A673 (cell line): Measurements from ENCODE around the gene CTIF. TPM values are rescaled to one million over a fixed set of nuclear protein-coding genes. Genes with fewer than 3 reads are reported as not detected.

ENCODE experiments used
- BruUV-seq: library from RNA; stranded (reverse); fragments of 400-500 nt; replicated peaks from 2 replicates; lab custom pipeline; 2021; lab: Mats Ljungman, UMichigan
- CTCF ChIA-PET: fragments of 300-600 bp; sonication (Branson Sonifier 250); formaldehyde crosslinking; loops from one replicate; lab custom pipeline; 2022; ENCODE audit warnings: antibody characterized with exemption; lab: Charles Lee
- POLR2A ChIA-PET: fragments of 300-600 bp; sonication (Branson Sonifier 250); formaldehyde crosslinking; loops from one replicate; lab custom pipeline; 2022; ENCODE audit warnings: antibody characterized with exemption; ENCODE audit not compliant: low non-redundant PET; lab: Charles Lee
- DNase-seq: peaks from one replicate; pipeline ENCODE4 v3.0.0-alpha.2; 2015; ENCODE audit warnings: low spot score
- H3K27ac ChIP-seq: fragments of 200-600 bp; sonication (generic); 2 replicates; pipeline ENCODE4 v1.5.1; 2016; ENCODE audit warnings: mixed run types, low read depth, mild to moderate bottlenecking, mixed read lengths, antibody characterized with exemption, low read length; ENCODE audit not compliant: poor library complexity, severe bottlenecking
- H3K27me3 ChIP-seq: fragments of 200-600 bp; sonication (generic); replicated peaks from 2 replicates; pipeline ENCODE4 v1.6.1; 2017; ENCODE audit warnings: mixed run types, low read depth, mild to moderate bottlenecking, mixed read lengths, antibody characterized with exemption, low read length; ENCODE audit not compliant: insufficient read depth, poor library complexity
- H3K36me3 ChIP-seq: fragments of 200-600 bp; sonication (generic); 2 replicates; pipeline ENCODE4 v1.6.1; 2016; ENCODE audit warnings: mixed run types, mild to moderate bottlenecking, mixed read lengths, antibody characterized with exemption, low read length; ENCODE audit not compliant: insufficient read depth, poor library complexity, severe bottlenecking
- H3K4me1 ChIP-seq: fragments of 200-600 bp; sonication (generic); 2 replicates; pipeline ENCODE4 v1.6.1; 2017; ENCODE audit warnings: mixed run types, mild to moderate bottlenecking, mixed read lengths, antibody characterized with exemption, low read length; ENCODE audit not compliant: insufficient read depth, poor library complexity, severe bottlenecking
- H3K4me3 ChIP-seq: fragments of 200-600 bp; sonication (generic); 2 replicates; pipeline ENCODE4 v1.5.1; 2016; ENCODE audit warnings: low read depth, mixed run types, mild to moderate bottlenecking, mixed read lengths, low read length; ENCODE audit not compliant: poor library complexity, severe bottlenecking
- H3K9me3 ChIP-seq: fragments of 200-600 bp; sonication (generic); 2 replicates; pipeline ENCODE4 v1.6.1; 2016; ENCODE audit warnings: mixed run types, low read depth, mild to moderate bottlenecking, mixed read lengths, antibody characterized with exemption, low read length; ENCODE audit not compliant: poor library complexity, severe bottlenecking
- EZH2 ChIP-seq: fragments of 200-600 bp; sonication (generic); IDR thresholded peaks from 2 replicates; pipeline ENCODE4 v1.6.1; 2017; ENCODE audit warnings: borderline replicate concordance, low read depth, mild to moderate bottlenecking, mixed read lengths, antibody characterized with exemption, low read length; ENCODE audit not compliant: poor library complexity, severe bottlenecking
- intact Hi-C: fragments of 100-400 bp; cut with micrococcal nuclease; formaldehyde crosslinking; loops from one replicate; pipeline ENCODE4 v1.10.0; 2022; ENCODE audit not compliant: unreplicated experiment
- total RNA-seq: library from RNA; stranded (reverse); gene quantifications from 2 replicates; pipeline ENCODE4 v1.2.3, GENCODE V29; 2021
- TF ChIP-seq, protein P1 (sequence below): fragments of 300-800, 200-600 bp; sonication (generic); conservative IDR thresholded peaks from 2 replicates; pipeline ENCODE4 v1.5.1; 2017; ENCODE audit warnings: low read depth, mild to moderate bottlenecking, antibody characterized with exemption, low read length, moderate library complexity, mixed read lengths

Gene CTIF
- total RNA-seq, 1 experiment from 2014 or later: 23.5 TPM

DNA sequence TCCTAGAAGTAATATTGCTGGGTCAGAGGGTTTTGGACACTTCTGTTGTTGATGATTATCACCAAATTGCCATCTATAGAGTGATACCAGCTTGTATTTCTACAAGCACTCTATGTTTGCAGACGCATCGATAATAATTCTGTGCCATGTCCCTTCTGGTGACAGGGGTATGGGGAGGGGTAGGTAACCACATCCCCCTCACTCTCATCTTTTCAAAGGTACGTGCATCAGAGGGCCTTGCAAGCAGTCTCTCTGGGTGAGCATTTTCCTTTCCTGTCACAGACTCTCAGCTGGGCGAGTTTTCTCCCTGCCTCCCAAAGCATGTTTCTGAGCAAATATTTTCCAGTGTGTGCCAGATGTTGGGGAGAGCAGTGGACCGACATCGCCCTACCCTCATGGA lies 314.0 kb downstream of the CTIF start:
- TF ChIP-seq, protein P1, sequence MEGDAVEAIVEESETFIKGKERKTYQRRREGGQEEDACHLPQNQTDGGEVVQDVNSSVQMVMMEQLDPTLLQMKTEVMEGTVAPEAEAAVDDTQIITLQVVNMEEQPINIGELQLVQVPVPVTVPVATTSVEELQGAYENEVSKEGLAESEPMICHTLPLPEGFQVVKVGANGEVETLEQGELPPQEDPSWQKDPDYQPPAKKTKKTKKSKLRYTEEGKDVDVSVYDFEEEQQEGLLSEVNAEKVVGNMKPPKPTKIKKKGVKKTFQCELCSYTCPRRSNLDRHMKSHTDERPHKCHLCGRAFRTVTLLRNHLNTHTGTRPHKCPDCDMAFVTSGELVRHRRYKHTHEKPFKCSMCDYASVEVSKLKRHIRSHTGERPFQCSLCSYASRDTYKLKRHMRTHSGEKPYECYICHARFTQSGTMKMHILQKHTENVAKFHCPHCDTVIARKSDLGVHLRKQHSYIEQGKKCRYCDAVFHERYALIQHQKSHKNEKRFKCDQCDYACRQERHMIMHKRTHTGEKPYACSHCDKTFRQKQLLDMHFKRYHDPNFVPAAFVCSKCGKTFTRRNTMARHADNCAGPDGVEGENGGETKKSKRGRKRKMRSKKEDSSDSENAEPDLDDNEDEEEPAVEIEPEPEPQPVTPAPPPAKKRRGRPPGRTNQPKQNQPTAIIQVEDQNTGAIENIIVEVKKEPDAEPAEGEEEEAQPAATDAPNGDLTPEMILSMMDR: no peak
- no peak for TF ChIP-seq EZH2
- POLR2A ChIA-PET: no interaction called here
- no TSS peak for BruUV-seq
- DNase-seq: no peak
- Histone ChIP-seq H3K4me3 (no peak overlapping the region), H3K27me3 (no peaks in the 10 kb centered on the region), H3K27ac (no peak overlapping the region), H3K4me1 (peaks cover 4% of the 10 kb centered on the region), H3K36me3 (no peaks in the 10 kb centered on the region), H3K9me3 (no peaks in the 10 kb centered on the region)
- CTCF ChIA-PET: no interaction called here
- intact Hi-C loops: no loop called here

DNA sequence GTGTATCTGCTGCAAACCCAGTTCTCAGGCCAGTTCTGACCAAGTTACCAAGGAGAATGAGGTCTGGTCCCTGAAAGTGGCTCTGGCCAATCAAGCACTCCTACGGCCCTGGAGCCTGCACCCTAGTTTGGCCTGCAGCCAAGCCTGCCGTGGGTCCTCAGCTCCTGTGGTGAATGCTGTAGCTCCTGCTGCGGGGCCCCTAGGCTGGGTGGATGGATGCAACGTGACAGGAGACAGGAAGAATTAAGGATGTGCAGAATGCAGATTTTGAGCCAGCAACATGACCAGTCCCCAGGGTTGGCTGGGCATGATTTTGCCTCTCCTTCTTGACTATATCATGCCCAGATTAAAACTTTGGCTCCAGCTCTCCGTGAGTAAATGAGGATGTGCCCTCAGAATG lies 314.8 kb downstream of the CTIF start:
- POLR2A ChIA-PET: no interaction called here
- Histone ChIP-seq H3K36me3 (no peaks in the 10 kb centered on the region), H3K9me3 (no peaks in the 10 kb centered on the region), H3K4me1 (peaks cover 4% of the 10 kb centered on the region), H3K27ac (no peak overlapping the region), H3K27me3 (no peaks in the 10 kb centered on the region), H3K4me3 (no peak overlapping the region)
- DNase-seq: no peak
- no TSS peak for BruUV-seq
- CTCF ChIA-PET: no interaction called here
- intact Hi-C loops: no loop called here
- TF ChIP-seq, protein P1: no peak
- TF ChIP-seq EZH2: no peak

GRCh38 chr18:48854780-48855179 lies 315.9 kb downstream of the CTIF start:
- intact Hi-C loops: no loop called here
- TF ChIP-seq EZH2: no peak
- TF ChIP-seq, protein P1: no peak
- POLR2A ChIA-PET: no interaction called here
- H3K27me3 ChIP-seq: no peaks in the 10 kb centered on the region
- CTCF ChIA-PET: no interaction called here
- DNase-seq: no peak
- BruUV-seq: no TSS peak
- no peak overlapping the region for H3K4me3 ChIP-seq
- peaks cover 9% of the 10 kb centered on the region for H3K4me1 ChIP-seq
- H3K27ac ChIP-seq: no peak overlapping the region
- no peaks in the 10 kb centered on the region for H3K36me3 ChIP-seq
- no peaks in the 10 kb centered on the region for H3K9me3 ChIP-seq
